Umbilical cord (tissue), 2 donors: ENCODE data around the gene IGDCC3. TPM values are rescaled to one million over a fixed set of nuclear protein-coding genes. Genes with fewer than 3 reads are reported as not detected.

ENCODE experiments used
- DNase-seq: peaks from one replicate; pipeline ENCODE4 v3.0.0-alpha.2; 2015; ENCODE audit warnings: low spot score
- total RNA-seq: library from RNA; depleted of rRNA; stranded (reverse); fragments of >200 nt; gene quantifications from one replicate; pipeline ENCODE4 v1.2.3, GENCODE V29; 2014; ENCODE audit warnings: low replicate concordance; ENCODE audit not compliant: insufficient read depth

IGDCC3 gene
- 2.6 TPM for total RNA-seq

DNA sequence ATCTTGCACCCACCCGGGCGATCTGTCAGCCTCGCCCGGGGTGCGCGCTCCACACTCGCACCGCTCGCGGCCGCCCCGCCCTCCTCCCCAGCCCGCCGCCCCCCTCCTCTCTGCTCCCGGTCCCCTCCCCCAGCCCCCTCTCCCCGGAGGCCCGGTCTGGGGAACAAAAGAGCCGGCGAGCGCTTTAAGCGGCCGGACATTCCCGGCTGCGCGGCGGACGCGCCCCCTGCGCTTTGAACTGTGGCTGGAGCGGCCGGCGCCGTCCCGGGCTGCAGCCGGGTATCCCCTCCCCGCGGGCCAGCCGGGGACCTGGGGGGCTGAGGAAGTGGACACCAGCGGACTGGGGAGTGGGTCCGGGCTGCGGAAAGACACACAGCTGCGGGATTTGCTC lies at the start of gene IGDCC3:
Gene IGDCC3, minus strand, starts transcription at position 27 of the 391 bp plus-strand sequence. CDS start 214 bp downstream, outside the sequence.
- DNase-seq: peak; percentile 63

DNA sequence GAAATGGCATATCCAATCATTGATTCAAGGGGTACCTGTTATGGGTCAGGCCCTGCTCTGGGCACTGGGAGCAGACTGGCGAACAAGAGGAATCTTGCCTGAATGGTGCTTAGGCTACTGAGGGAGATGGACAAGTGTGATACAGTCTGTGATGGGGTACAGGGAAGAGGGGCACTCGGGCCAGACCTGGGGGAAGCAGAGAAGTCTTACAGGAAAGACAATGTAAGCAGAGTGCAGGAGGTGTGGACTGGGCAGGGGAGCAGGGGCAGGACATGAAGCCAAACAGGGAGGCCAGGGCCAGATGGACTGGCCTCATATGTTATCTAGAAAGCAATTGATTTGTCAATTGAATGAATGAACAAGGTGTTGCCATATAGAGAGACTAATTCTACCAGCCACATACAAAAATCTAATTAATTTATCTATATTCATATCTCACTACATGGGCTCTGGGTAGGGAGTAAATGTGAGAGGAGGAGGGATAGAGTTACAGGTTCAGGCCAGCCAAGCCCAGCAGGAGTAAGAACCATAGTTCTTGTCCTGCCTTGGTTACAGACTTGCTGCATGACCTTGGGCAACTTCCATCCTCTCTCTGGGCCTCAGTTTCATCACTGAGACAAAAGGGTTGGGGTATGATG lies 48.5 kb upstream of the IGDCC3 start:
- DNase-seq: no peak

DNA sequence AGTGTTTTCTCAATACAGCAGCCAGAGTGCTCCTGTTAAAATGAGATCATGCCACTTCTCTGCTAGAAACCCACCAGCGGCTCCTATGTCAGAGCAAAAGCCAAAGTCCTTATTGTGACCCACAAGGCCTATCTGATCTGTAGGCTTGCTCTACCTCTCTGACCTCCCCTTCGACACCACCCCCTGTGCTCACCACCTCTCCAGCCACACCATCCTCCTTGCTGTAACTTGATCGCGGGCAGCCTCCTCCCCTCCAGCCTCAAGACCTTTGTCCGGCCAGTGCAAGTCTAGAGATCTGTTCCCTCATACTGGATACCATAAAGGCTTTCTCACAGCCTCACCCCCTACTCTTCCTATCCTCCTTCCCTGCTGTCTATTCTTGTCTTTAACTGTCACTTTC lies 46.9 kb upstream of the IGDCC3 start:
- DNase-seq: no peak

- DNase-seq: peak; percentile 31
Observed at GRCh38 chr15:65423976-65424679, 46.3 kb upstream of the IGDCC3 start.

DNA sequence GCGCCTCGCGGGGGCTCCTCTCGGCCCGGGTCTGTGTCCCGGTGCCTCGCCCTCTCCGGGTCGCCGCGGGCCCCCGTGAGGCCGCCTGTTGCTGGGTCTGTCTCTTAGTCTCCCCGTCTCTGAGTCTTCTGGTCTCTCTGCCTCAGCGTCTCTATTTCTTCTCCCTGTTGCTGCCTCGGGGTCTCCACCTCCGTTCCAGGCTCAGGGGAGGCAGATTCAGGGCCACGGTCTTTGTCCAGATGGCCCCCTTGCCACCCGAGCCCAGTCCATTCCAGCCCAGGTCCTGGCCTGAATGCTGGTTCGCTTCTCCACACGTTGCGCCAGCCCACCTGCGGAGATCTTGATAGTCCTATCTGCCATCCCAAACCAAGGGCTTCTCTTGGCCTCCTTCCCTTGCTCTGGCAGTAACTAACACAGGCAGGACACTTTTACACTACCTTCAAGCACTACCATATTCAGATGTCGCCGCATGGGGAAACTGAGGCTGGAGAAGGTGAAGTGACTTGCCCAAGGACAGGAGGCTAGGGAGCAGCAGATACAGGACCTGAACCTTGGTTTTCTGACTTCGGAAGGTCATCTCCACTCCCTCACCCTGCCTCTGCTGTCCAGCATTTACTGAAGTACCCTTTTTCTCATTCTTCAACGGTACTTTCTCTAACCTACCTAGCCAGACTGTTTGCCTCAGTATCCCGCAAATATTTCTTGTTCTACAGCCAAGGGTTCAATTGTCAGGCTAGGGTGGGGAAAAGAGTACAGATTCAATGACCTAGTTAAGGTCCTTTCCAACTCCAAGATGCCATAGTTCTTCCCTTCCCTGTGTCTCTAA lies 45.6 kb upstream of the IGDCC3 start:
- DNase-seq: no peak

- DNase-seq: peak; percentile 97
Observed at GRCh38 chr15:65421360-65422215, 43.8 kb upstream of the IGDCC3 start.

GRCh38 chr15:65420975-65421359 lies 43.2 kb upstream of the IGDCC3 start:
- DNase-seq: no peak

DNA sequence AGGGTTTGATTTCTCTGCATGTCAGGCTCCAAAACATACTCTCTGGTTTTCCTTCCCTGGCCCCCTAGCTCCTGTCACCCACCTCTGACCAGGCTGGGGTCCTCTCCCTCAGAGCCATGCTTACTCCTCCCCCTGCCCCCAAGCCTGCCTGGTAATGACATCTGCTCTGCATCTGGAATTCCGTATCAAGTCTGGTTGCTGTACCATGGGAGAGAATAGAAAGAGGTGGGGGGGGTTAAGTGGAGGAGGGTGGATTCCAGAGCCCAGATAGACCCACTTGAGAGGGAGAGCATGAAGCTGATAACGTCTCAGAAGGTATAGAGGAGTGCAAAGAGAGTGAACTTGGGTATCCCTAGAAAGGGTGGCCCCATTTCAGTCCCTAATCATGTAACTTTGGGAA lies 40.8 kb upstream of the IGDCC3 start:
- no peak for DNase-seq

DNA sequence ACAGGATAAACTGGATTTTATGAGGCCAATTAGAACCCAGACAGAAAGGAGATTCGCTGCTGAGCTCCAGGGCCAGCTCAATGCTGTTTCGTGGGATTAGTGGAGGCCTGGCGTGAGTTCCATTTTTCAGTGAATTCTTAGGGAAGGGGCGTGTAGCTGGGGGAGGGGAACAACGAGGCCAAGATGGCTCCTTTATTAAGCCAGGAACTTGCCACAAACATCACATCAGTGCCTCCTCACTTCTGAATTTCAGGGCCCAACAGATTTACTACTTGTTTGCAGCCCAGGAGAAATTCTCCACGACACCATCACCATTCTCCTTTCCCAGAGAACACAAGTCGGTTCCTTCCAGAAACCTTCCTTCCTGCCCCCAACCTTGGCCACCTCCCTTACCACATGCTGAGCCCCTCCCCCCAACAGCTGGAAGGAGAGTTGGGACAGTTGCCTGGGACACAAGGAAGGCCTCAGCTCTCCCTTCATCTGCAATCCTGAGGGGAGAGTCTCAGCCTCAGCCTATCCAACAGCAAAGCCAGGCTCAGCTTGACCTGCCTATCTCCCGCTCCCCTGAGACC lies 39.1 kb upstream of the IGDCC3 start:
- peak; percentile 72 for DNase-seq

DNA sequence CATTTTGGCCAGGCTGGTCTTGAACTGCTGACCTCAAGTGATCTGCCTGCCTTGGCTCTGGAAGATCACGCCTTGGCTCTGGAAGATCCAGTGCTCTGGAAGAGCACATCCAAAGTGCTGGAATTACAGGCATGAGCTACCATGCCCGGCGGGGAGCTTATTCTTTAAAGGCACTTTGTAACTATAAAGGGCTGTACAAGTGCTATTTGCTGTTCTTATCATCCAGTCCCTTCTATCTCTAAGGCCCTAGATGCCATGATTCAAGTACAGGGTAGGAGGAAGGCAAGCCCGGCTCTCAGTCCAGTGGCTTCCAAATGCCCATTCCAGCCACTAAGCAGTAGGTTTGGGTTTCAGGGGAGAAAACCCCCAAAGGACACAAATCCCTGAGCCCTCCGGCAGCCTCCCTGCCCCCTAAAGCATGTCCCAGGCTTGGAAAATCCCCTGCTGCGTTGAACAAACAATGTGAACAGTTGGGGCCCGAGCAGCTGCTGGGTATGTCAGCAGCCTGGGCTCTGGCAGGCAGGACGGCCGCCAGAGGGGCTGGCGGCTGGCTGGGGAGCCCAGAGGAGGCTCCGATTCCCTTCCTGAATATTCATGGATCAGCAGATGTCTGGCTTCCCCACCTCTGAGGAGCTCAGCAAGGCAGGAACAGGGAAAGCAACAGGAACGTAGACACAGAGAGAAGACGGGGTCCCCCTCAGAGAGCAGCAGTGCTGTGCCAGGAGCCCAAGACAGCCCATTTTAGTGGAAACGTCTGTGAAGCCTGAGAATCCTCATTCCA lies 37.2 kb upstream of the IGDCC3 start:
- peak; percentile 84 for DNase-seq

DNA sequence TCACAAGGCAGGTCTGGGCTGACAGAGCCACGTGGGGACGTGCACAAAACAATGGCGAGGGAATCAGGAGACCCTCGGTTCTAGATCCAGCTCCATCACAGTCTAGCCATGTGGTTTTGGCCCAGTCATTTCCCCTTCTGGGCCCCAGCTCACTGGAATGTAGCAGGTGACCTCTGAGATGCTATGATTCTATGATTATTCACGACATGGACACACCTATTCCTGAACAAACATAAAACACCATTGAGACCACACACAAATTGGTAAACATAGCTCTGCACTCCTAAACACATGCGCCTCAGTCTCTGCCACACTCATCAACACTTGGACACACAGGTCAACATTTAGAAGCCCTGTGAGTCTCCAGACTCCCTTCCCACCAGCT lies 36.0 kb upstream of the IGDCC3 start:
- DNase-seq: no peak

- no peak for DNase-seq
Observed at GRCh38 chr15:65413051-65413759, 35.4 kb upstream of the IGDCC3 start.

DNA sequence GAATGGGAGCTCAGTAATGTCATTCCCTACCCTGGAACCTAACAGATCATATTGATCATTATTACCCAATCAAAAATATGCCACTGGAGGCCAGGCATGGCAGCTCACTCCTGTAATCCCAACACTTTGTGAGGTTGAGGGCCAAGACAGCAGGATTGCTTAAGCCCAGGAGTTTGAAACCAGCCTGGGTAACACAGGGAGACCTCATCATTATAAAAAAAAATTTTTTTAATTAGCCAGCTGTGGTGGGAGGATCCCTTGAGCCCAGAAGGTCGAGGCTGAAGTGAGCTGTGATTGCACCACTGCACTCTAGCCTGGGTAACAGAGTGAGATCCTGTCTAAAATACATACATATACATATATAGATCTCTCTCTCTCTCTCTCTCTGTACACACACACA lies 34.8 kb upstream of the IGDCC3 start:
- no peak for DNase-seq

- DNase-seq: no peak
Observed at GRCh38 chr15:65411465-65412071, 33.8 kb upstream of the IGDCC3 start.

DNA sequence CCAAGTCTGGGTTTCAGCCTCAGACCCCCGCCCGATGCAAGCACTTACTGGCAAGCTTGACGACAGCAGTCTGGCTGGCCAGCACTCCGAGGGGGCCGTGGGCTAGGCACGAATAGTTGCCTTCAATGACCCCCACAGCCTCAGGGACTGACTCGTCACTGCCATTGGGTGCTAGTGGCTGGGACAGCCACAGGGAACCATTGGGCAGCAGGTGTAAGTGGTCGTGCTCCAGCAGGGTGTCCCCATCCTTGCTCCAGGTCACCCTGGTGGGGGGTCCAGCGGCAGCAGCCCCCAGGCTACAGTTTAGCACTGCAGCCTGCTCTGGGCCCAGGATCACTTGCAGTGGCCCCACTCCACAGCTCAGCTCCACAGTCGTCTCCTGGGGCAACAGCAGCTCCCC lies 33.2 kb upstream of the IGDCC3 start:
- DNase-seq: no peak

- no peak for DNase-seq
Observed at GRCh38 chr15:65410036-65410435, 32.2 kb upstream of the IGDCC3 start.

GRCh38 chr15:65409036-65409631 lies 31.3 kb upstream of the IGDCC3 start:
- DNase-seq: no peak

GRCh38 chr15:65408324-65409035 lies 30.7 kb upstream of the IGDCC3 start:
- no peak for DNase-seq
